ENCODE data around the gene DST. TPM values are rescaled to one million over a fixed set of nuclear protein-coding genes. Genes with fewer than 3 reads are reported as not detected.
A peak's percentile ranks its signal among the peaks of the same experiment; 100 is the strongest.

DST gene
- total and polyA plus RNA-seq, 11 donors: 107 to 607 (median 366) TPM

DNA sequence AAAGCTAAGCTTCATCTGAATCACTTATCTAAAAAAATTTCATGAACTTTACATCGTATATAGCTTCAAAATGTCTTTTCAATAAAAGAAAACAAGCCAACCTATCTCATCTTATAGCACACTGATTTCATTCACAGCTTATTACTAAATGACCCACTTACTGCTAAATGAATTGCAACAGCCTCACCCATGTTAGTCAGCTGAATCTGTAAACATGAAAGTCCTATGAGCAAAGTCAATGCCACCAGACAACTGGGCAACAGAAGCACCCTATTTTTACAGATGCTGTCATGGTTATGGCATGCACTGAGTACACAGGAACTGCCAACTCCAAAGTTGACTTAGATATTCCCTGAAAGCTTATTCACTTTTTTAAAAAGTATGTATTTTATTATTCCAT, 41.2 kb upstream of the DST start:
- Histone ChIP-seq H3K27ac (peak overlapping the region; percentile 66 to 87 (median 76)), H3K27me3 (no peaks in the 10 kb centered on the region), H3K4me3 (no peak overlapping the region), H3K36me3 (no peaks in the 10 kb centered on the region), H3K9me3 (no peaks in the 10 kb centered on the region), H3K4me1 (peaks cover 0 to 70% (median 27%) of the 10 kb centered on the region in 12 donors)
- intact Hi-C loops (cut with DNase I): no loop called here
- ATAC-seq (peak; percentile 91 to 95 (median 94)), DNase-seq (peak in 3 of 5 donors; percentile 45 to 52 (median 49))
- WGBS, 4 donors: 42 to 48% (median 43%) methylated on average over 1 of the region's 1 CpG
- TF ChIP-seq, protein P1, sequence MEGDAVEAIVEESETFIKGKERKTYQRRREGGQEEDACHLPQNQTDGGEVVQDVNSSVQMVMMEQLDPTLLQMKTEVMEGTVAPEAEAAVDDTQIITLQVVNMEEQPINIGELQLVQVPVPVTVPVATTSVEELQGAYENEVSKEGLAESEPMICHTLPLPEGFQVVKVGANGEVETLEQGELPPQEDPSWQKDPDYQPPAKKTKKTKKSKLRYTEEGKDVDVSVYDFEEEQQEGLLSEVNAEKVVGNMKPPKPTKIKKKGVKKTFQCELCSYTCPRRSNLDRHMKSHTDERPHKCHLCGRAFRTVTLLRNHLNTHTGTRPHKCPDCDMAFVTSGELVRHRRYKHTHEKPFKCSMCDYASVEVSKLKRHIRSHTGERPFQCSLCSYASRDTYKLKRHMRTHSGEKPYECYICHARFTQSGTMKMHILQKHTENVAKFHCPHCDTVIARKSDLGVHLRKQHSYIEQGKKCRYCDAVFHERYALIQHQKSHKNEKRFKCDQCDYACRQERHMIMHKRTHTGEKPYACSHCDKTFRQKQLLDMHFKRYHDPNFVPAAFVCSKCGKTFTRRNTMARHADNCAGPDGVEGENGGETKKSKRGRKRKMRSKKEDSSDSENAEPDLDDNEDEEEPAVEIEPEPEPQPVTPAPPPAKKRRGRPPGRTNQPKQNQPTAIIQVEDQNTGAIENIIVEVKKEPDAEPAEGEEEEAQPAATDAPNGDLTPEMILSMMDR (IDR thresholded peaks at IDR 0.05): no peak
- no peak for TF ChIP-seq POLR2A (IDR thresholded peaks at IDR 0.05)

DNA sequence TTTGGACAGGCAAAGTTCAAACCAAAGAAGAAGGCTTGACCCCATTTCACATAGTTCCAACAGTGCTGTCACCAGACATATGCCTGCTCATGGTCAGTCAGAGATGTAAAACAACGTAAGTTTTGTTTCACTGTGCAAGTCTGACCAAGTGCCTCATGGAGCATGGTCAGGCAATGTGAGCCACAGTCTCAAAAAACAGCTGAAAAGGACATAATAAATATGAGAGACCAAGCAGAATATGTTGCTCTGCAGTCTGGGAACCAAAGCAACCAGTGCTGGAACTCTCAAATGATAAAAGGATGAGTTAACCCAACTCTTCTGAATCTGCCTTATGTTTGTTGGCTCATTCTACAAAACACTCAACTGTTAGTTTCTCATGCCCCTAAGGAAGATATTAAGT, 39.9 kb upstream of the DST start:
- ATAC-seq (no peak), DNase-seq (no peak)
- H3K27ac ChIP-seq: peak overlapping the region in 10 of 12 donors; percentile 66 to 84 (median 76)
- H3K4me1 ChIP-seq: peaks cover 0 to 69% (median 30%) of the 10 kb centered on the region in 12 donors
- no peaks in the 10 kb centered on the region for H3K36me3 ChIP-seq
- H3K4me3 ChIP-seq: no peak overlapping the region
- H3K9me3 ChIP-seq: no peaks in the 10 kb centered on the region
- WGBS, 4 donors: 59 to 72% (median 68%) methylated on average over 1 of the region's 1 CpG
- no peaks in the 10 kb centered on the region for H3K27me3 ChIP-seq
- intact Hi-C loops (cut with DNase I): no loop called here
- TF ChIP-seq POLR2A (IDR thresholded peaks at IDR 0.05): no peak
- TF ChIP-seq, protein P1 (IDR thresholded peaks at IDR 0.05): no peak

DNA sequence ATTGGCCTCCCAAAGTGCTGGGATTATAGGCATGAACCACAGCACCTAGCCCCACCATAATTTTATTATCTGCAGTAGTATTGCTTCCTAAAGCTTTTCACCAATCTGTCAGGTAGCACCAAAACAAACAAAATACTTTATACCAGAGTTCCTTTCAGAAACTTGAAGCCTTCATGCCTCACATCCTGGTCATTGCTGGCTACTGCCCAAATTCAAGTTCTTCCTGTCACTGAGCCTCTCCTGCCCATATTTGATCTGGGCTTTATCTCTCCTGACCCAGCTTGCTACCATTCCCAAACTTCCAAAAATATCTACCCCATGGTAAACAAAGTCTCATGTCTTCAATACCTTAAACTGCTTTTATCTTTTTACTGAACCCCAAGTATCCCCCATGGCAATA, 34.9 kb upstream of the DST start:
- Histone ChIP-seq H3K4me1 (peaks cover 0 to 46% (median 19%) of the 10 kb centered on the region in 12 donors), H3K36me3 (peaks cover 0 to 3% (median 0%) of the 10 kb centered on the region in 9 donors), H3K9me3 (peaks cover 0 to 4% (median 0%) of the 10 kb centered on the region in 12 donors), H3K27ac (peak overlapping the region in 7 of 12 donors; percentile 20 to 71 (median 50)), H3K4me3 (no peak overlapping the region), H3K27me3 (no peaks in the 10 kb centered on the region)
- intact Hi-C loops (cut with DNase I): no loop called here
- DNase-seq (no peak), ATAC-seq (peak; percentile 35 to 72 (median 52))
- no peak for TF ChIP-seq POLR2A (IDR thresholded peaks at IDR 0.05)
- TF ChIP-seq, protein P1 (IDR thresholded peaks at IDR 0.05): no peak

DNA sequence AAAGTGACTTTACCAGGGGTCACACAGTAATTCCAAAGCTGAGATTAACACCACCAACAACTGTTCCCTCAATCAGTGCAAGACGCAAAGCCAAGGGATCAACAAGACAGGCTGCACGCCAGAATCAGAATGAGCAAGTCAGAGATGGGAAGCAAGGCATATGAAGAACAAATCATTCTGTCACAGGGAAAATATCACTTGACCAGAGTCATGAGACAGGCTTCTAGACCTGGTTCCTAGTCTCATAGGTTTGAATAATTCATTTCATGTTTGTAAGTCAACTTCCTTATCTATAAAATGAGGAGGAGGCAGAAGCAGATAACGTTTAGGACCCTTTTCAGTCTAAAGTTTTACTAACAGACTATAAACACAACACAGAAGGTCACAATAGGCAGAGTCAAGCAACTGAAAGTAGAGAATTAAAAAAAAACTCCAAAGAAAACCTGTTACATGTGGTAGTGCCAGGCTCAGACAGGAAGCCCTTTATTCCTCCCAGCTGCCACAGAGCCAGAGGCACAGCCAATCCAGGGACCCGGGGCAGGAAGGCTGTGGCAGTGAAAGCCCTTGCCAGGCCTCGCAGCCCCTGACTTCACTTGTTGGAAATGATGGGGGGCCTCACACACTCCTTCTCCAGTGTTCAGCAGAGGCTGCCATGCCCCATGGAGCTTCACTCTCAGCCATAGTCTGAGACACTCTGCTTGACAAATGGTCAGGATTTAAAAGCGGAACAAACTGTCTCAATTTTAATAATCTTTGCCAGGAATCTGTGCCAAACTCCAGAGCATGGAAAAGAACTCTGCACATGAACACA, 29.2 kb upstream of the DST start:
- peaks cover 0 to 24% (median 0%) of the 10 kb centered on the region in 9 donors for H3K36me3 ChIP-seq
- WGBS, 4 donors: 24 to 33% (median 28%) methylated on average over 6 of the region's 6 CpGs
- H3K4me1 ChIP-seq: peaks cover 0 to 54% (median 34%) of the 10 kb centered on the region in 12 donors
- TF ChIP-seq POLR2A (IDR thresholded peaks at IDR 0.05): no peak
- TF ChIP-seq, protein P1 (IDR thresholded peaks at IDR 0.05): no peak
- intact Hi-C loops (cut with DNase I): no loop called here
- H3K9me3 ChIP-seq: peaks cover 0 to 4% (median 0%) of the 10 kb centered on the region in 12 donors
- H3K4me3 ChIP-seq: peak overlapping the region in 2 of 12 donors; percentile 1 to 31
- no peaks in the 10 kb centered on the region for H3K27me3 ChIP-seq
- ATAC-seq: peak; percentile 56 to 73 (median 61)
- DNase-seq: peak in 1 of 5 donors; percentile 39
- H3K27ac ChIP-seq: peak overlapping the region; percentile 19 to 88 (median 64)

Data from heart left ventricle (tissue), 16 donors.